ENCODE measurements around the gene NUAK2. TPM values are rescaled to one million over a fixed set of nuclear protein-coding genes. Genes with fewer than 3 reads are reported as not detected.
A peak's percentile ranks its signal among the peaks of the same experiment; 100 is the strongest.
"Not testable (repeated sequence)": the region's sequence is repeated elsewhere in the genome, so short reads cannot be mapped to it uniquely, and the experiment has no call there.

NUAK2 gene
- total RNA-seq, 4 donors from 2014 or later = 1.1 to 5.4 (median 3.2) TPM

DNA sequence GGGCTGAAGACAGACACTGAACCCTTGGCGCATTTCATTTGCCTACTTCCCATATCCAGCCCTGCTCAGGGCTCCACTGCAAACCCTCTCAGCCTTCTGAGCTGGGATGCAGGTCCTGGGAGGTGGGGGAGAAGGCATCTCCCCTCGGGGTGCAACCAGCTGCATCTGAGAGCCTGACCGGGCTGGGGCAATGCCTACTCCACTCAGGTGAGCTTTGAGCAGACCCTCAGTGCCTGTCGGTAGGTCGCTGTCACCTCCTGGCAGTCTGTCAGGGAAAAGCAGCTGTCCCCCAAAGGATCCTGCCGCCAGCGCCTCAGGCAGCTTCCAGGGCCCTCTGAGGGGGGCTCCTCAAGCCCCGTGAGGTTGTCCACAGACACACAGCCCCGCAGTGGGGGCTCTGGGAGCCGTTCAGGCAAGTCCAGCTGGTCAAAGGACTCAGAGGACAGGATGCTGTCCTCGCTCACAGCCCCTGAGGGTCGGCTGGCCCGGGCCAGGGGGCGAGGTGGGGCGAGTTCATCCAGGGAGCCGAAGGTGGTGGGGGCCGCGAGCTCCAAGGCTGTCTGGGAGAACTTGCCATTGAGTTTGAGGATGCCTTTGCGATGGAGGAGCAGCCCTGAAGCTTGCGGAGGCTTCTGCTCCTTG is 18.2 kb downstream of the NUAK2 start:
- DNase-seq (ENCODE audit: low spot score) (no peak), ATAC-seq (ENCODE audit: low FRiP score) (no peak)
- TF ChIP-seq, protein P1, sequence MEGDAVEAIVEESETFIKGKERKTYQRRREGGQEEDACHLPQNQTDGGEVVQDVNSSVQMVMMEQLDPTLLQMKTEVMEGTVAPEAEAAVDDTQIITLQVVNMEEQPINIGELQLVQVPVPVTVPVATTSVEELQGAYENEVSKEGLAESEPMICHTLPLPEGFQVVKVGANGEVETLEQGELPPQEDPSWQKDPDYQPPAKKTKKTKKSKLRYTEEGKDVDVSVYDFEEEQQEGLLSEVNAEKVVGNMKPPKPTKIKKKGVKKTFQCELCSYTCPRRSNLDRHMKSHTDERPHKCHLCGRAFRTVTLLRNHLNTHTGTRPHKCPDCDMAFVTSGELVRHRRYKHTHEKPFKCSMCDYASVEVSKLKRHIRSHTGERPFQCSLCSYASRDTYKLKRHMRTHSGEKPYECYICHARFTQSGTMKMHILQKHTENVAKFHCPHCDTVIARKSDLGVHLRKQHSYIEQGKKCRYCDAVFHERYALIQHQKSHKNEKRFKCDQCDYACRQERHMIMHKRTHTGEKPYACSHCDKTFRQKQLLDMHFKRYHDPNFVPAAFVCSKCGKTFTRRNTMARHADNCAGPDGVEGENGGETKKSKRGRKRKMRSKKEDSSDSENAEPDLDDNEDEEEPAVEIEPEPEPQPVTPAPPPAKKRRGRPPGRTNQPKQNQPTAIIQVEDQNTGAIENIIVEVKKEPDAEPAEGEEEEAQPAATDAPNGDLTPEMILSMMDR (IDR thresholded peaks at IDR 0.05) = no peak

DNA sequence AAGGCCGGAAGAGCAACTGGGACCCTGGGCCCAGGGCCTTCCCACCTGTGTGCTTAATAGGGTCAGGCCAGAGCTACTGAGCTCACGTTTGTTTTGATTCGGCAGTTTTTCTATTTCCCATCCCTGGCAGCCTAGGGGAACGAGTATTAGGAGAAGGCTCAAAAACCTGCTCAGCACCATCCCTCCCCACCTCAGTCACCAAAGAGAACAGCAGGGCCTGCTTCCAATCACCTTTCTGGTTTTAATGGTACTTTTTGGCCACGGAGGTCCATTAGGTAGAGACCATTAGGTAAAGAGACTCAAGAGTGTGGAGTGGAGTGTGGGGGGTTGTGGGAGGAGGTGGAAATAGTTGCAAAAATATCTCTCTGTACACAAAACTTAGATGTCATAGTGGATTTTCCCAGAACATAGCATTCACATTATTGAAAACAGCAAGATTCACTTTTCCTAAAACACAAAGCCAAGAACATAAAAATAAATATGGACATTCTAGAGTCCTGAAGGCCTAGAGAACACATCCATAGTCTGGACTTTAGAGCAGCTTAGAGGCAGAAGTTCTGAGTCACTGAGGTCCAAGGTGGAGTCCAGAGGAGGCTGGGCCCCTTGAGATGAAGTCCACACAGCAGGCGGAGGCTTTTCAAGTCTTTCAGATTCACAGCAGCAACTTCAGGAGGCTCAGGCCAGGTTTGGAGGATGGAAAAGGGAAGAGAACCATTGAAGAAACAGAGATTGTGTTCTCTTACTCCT is 19.5 kb downstream of the NUAK2 start:
- no peak for DNase-seq (ENCODE audit: low spot score)
- ATAC-seq (ENCODE audit: low FRiP score) = no peak
- TF ChIP-seq, protein P1 (IDR thresholded peaks at IDR 0.05) = no peak

DNA sequence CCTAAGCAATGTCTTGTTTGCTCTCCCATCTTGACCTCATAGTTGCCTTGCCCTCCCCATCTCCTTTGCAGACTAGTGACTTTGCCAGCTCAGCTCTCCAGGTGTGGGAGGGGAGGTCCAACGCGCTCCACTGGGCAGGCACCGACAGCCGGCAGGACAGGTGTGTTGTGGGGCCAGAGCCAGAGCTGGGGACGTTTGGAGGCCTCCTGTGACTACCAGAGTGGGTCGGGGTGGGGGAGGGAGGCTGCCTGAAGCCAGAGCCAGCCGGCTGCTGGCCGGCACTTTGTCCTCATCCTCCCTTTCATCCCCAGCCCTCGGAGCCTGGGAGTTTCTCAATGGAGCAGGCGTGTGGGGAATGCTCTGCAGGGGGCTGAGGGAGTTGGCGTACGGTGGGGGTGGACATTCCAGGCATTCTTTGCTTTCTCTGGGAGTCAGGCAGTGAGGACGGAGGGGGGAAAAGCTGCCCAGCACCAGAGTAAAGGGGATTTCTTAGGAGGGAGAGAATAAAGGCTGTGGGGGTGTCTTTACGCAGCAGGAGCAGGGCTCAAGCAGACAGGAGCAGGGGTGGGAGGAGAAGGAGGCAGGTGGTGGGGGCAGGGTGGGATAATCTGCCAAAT is 20.2 kb downstream of the NUAK2 start:
- TF ChIP-seq, protein P1 (IDR thresholded peaks at IDR 0.05) = no peak
- ATAC-seq (ENCODE audit: low FRiP score) (peak; percentile 77), DNase-seq (ENCODE audit: low spot score) (no peak)

DNA sequence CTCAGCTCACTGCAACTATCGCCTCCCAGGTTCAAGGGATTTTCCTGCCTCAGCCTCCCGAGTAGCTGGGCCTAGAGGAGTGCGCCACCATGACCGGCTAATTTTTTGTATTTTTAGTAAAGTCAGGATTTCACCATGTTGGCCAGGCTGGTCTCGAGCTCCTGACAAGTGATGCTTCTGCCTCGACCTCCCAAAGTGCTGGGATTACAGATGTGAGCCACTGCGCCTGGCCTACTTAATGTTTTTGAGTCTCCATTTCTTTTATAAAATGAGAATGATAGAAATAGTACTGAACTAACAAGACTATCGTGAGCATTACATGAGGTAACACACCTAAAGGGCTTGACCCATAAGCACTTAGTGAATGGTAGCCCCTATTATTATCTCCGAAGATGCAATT is 21.4 kb downstream of the NUAK2 start:
- DNase-seq (ENCODE audit: low spot score) = no peak
- TF ChIP-seq, protein P1 (IDR thresholded peaks at IDR 0.05) = no peak
- no peak for ATAC-seq (ENCODE audit: low FRiP score)

DNA sequence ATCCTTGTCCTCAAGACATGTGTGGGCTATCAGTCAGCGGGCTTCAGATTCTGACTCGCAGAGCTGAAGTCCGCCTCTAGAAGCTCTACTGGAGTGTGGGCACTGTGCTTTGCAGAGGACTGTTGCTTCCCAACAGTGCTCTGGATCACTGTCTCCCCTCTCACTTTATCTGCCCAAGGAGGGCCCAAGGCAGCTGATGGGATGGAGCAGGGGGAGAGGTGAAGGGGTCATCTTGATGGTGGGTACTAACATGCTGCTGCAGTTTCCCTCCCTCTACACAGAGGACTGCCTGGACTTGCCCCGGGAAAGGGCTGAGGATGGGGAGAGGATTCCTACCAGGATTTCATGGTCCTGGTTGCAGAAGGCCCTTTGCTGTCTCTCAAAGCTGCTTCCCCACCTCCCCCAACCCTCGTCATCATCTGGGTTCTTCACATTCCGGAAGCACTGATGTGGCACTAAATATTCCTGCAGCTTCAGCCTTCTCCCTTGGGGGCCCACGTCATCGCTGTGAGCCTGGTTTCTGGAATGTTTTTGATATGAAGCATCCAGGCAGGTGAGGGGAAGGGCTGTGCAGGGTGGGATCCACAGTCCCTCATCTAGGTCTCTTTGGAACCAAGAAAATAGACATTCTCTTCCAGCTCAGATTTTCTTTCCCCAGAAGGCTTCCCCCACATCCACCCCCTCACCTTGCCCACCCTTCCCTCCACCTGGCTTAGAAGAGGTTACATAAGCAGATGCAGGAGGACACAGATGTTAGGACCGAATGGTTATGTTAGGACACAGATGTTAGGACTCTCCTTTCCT is 23.2 kb downstream of the NUAK2 start:
- TF ChIP-seq, protein P1 (IDR thresholded peaks at IDR 0.05) = no peak
- DNase-seq (ENCODE audit: low spot score) (no peak), ATAC-seq (ENCODE audit: low FRiP score) (no peak)

DNA sequence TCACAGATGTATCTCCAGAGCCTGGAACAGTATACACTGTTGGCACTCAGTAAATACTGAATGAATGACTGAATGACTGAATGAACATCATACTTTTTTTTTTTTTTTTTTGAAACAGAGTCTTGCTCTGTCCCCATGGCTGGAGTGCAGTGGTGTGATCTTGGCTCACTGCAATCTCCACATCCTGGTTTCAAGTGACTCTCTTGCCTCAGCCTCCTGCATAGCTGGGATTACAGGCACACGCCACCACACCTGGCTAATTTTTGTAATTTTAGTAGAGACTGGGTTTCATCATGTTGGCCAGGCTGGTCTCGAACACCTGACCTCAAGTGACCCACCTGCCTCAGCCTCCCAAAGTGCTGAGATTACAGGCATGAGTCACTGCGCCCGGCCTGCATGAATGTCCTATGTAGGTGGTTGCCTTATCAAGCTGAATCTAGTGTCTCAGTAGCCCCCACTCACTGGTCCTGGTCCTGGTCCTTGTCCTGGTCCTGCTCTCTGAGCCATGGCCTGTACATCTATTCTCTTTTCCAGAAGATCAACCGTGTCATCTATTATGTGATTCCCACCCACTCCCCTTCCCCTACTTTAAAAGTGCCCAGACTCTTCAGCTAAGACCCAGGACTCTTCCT is 23.9 kb downstream of the NUAK2 start:
- not testable (repeated sequence) for DNase-seq (ENCODE audit: low spot score); ATAC-seq (ENCODE audit: low FRiP score)
